H9 (cell line): ENCODE results near the gene GNA15. TPM values are rescaled to one million over a fixed set of nuclear protein-coding genes. Genes with fewer than 3 reads are reported as not detected.

Experiments
- DNase-seq: peaks from one replicate; pipeline ENCODE4 v3.0.0-alpha.2; 2017
- H2AFZ ChIP-seq: one replicate; pipeline ENCODE4 v1.6.1; 2013; ENCODE audit warnings: mild to moderate bottlenecking, low read length, control low read depth, moderate library complexity
- H2AK5ac ChIP-seq: 2 replicates; pipeline ENCODE4 v1.6.1; 2013; ENCODE audit warnings: low read length, control low read depth, mixed read lengths; ENCODE audit not compliant: insufficient read length
- H2BK120ac ChIP-seq: one replicate; pipeline ENCODE4 v1.6.1; 2013; ENCODE audit warnings: low read depth, mild to moderate bottlenecking, low read length, control low read depth, inconsistent platforms; ENCODE audit not compliant: poor library complexity, severe bottlenecking
- H2BK12ac ChIP-seq: 2 replicates; pipeline ENCODE4 v1.6.1; 2013; ENCODE audit warnings: low read length, control low read depth, mixed read lengths, low read depth; ENCODE audit not compliant: insufficient read length
- H2BK15ac ChIP-seq: 2 replicates; pipeline ENCODE4 v1.6.1; 2013; ENCODE audit warnings: low read depth, low read length, control low read depth
- H2BK20ac ChIP-seq: one replicate; pipeline ENCODE4 v1.6.1; 2013; ENCODE audit warnings: low read depth, mild to moderate bottlenecking, low read length, control low read depth, inconsistent platforms; ENCODE audit not compliant: poor library complexity, severe bottlenecking
- H2BK5ac ChIP-seq: 2 replicates; pipeline ENCODE4 v1.6.1; 2013; ENCODE audit warnings: low read length, control low read depth, mixed read lengths; ENCODE audit not compliant: insufficient read length
- H3K14ac ChIP-seq: 2 replicates; pipeline ENCODE4 v1.6.1; 2013; ENCODE audit warnings: low read length, control low read depth; ENCODE audit not compliant: insufficient read depth
- H3K18ac ChIP-seq: 2 replicates; pipeline ENCODE4 v1.6.1; 2013; ENCODE audit warnings: low read depth, mild to moderate bottlenecking, mixed read lengths, low read length, control low read depth; ENCODE audit not compliant: insufficient read length
- H3K23ac ChIP-seq: 2 replicates; pipeline ENCODE4 v1.6.1; 2013; ENCODE audit warnings: low read length, control low read depth, mixed read lengths, low read depth; ENCODE audit not compliant: insufficient read length
- H3K23me2 ChIP-seq: 2 replicates; pipeline ENCODE4 v1.6.1; 2013; ENCODE audit warnings: low read depth, mild to moderate bottlenecking, mixed read lengths, low read length, control low read depth; ENCODE audit not compliant: insufficient read length, poor library complexity, severe bottlenecking
- H3K27ac ChIP-seq: 2 replicates; pipeline ENCODE4 v1.5.1; 2013; ENCODE audit warnings: low read length, control low read depth, mixed read lengths, low read depth; ENCODE audit not compliant: insufficient read length
- H3K27me3 ChIP-seq: 2 replicates; pipeline ENCODE4 v1.6.1; 2013; ENCODE audit warnings: low read length, control low read depth, inconsistent platforms; ENCODE audit not compliant: insufficient read depth
- H3K4ac ChIP-seq: 2 replicates; pipeline ENCODE4 v1.6.1; 2013; ENCODE audit warnings: low read depth, mild to moderate bottlenecking, control low read depth, inconsistent platforms, low read length, moderate library complexity
- H3K4me1 ChIP-seq: 2 replicates; pipeline ENCODE4 v1.6.1; 2013; ENCODE audit warnings: low read length, control low read depth, inconsistent platforms; ENCODE audit not compliant: insufficient read depth
- H3K4me2 ChIP-seq: 2 replicates; pipeline ENCODE4 v1.6.1; 2013; ENCODE audit warnings: low read length, control low read depth, mixed read lengths; ENCODE audit not compliant: insufficient read length, insufficient read depth
- H3K56ac ChIP-seq: 2 replicates; pipeline ENCODE4 v1.6.1; 2013; ENCODE audit warnings: low read depth, mild to moderate bottlenecking, mixed read lengths, low read length, control low read depth; ENCODE audit not compliant: insufficient read length
- H3K79me1 ChIP-seq: 2 replicates; pipeline ENCODE4 v1.6.1; 2013; ENCODE audit warnings: low read depth, mild to moderate bottlenecking, moderate library complexity, low read length, control low read depth, inconsistent platforms; ENCODE audit not compliant: insufficient read depth, poor library complexity, severe bottlenecking
- H3K79me2 ChIP-seq: 2 replicates; pipeline ENCODE4 v1.6.1; 2013; ENCODE audit warnings: low read length, control low read depth, inconsistent platforms; ENCODE audit not compliant: insufficient read depth
- H3K9ac ChIP-seq: 2 replicates; pipeline ENCODE4 v1.6.1; 2013; ENCODE audit warnings: low read length, control low read depth, mixed read lengths; ENCODE audit not compliant: insufficient read length; ENCODE audit errors: extremely low read depth
- H3K9me3 ChIP-seq: one replicate; pipeline ENCODE4 v1.6.1; 2013; ENCODE audit warnings: low read depth, low read length, inconsistent platforms; ENCODE audit not compliant: control insufficient read depth
- H3T11ph ChIP-seq: one replicate; pipeline ENCODE4 v1.6.1; 2013; ENCODE audit warnings: mild to moderate bottlenecking, low read length, control low read depth, inconsistent platforms
- H4K20me1 ChIP-seq: one replicate; pipeline ENCODE4 v1.6.1; 2013; ENCODE audit not compliant: control insufficient read depth, insufficient read length, insufficient read depth
- H4K5ac ChIP-seq: 2 replicates; pipeline ENCODE4 v1.6.1; 2013; ENCODE audit warnings: low read depth, mild to moderate bottlenecking, mixed read lengths, low read length, control low read depth; ENCODE audit not compliant: insufficient read length
- H4K8ac ChIP-seq: replicated peaks from 2 replicates; pipeline ENCODE4 v1.6.1; 2013; ENCODE audit warnings: low read length, control low read depth, mixed read lengths, low read depth; ENCODE audit not compliant: insufficient read length
- H4K91ac ChIP-seq: 2 replicates; pipeline ENCODE4 v1.6.1; 2013; ENCODE audit warnings: low read depth, mild to moderate bottlenecking, moderate library complexity, mixed read lengths, low read length, control low read depth; ENCODE audit not compliant: insufficient read length
- H3K27ac Mint-ChIP-seq, 3 experiments: 2 replicates in 2 of 3; 3 replicates in 1 of 3; pipeline ENCODE4 v1.8.0; 2020 to 2021; ENCODE audit warnings: mixed read lengths in 3 of 3, mild to moderate bottlenecking in 1 of 3, moderate library complexity in 1 of 3
- H3K27me3 Mint-ChIP-seq: 2 replicates; pipeline ENCODE4 v1.8.0; 2021; ENCODE audit warnings: low read depth, mild to moderate bottlenecking, moderate library complexity, mixed read lengths
- H3K36me3 Mint-ChIP-seq, 3 experiments: 2 replicates in 2 of 3; 3 replicates in 1 of 3; pipeline ENCODE4 v1.8.0; 2020 to 2021; ENCODE audit warnings: low read depth in 3 of 3, mixed read lengths in 3 of 3; ENCODE audit not compliant: insufficient read depth in 1 of 3
- H3K4me1 Mint-ChIP-seq, 2 experiments: 2 replicates each; pipeline ENCODE4 v1.8.0; 2020; ENCODE audit warnings: mixed read lengths in 2 of 2
- H3K4me3 Mint-ChIP-seq, 2 experiments: 2 replicates in 1 of 2; 3 replicates in 1 of 2; pipeline ENCODE4 v1.8.0; 2020 to 2021; ENCODE audit warnings: mild to moderate bottlenecking in 2 of 2, mixed read lengths in 2 of 2, moderate library complexity in 1 of 2
- H3K9me3 Mint-ChIP-seq, 2 experiments: 2 replicates in 1 of 2; 3 replicates in 1 of 2; pipeline ENCODE4 v1.8.0; 2020; ENCODE audit warnings: mild to moderate bottlenecking in 2 of 2, mixed read lengths in 2 of 2, moderate library complexity in 1 of 2
- CTCF ChIP-seq: fragments of 200-600 bp; sonication (generic); conservative IDR thresholded peaks from 3 replicates; pipeline ENCODE4 v1.8.0; 2021; ENCODE audit warnings: antibody characterized with exemption, mild to moderate bottlenecking
- WGBS: extraction: QIAGEN DNeasy Blood & Tissue Kit; methylation state at CpG from one replicate; pipeline ENCODE4 v1.1.7; 2013; ENCODE audit warnings: missing lambda C conversion rate, low lambda C conversion rate, mixed read lengths; ENCODE audit not compliant: insufficient read length; ENCODE audit errors: extremely low coverage; 5-methylcytosine and 5-hydroxymethylcytosine counted together
- total RNA-seq: library from RNA; stranded (reverse); gene quantifications from 2 replicates; pipeline ENCODE4 v1.2.1, GENCODE V29; 2021

Gene GNA15
- total RNA-seq, 1 experiment from 2014 or later: not detected

GRCh38 chr19:3146677-3147100, 10.9 kb downstream of the GNA15 start:
- Histone ChIP-seq H3K9ac (no peak overlapping the region), H3K4ac (no peak overlapping the region), H3K4me1 (no peaks in the 10 kb centered on the region), H3K27me3 (no peaks in the 10 kb centered on the region), H3K23ac (no peak overlapping the region), H2BK20ac (no peak overlapping the region), H2BK5ac (no peak overlapping the region), H2AK5ac (no peak overlapping the region), H4K91ac (no peak overlapping the region), H3K14ac (no peak overlapping the region), H3K9me3 (no peaks in the 10 kb centered on the region), H3K56ac (no peak overlapping the region), H3K27ac (no peak overlapping the region), H3K18ac (no peak overlapping the region), H3K79me1 (no peaks in the 10 kb centered on the region), H2BK15ac (no peak overlapping the region), H3K79me2 (no peaks in the 10 kb centered on the region), H3K4me2 (no peak overlapping the region), H2BK120ac (no peak overlapping the region), H4K5ac (no peak overlapping the region), H3K23me2 (no peaks in the 10 kb centered on the region), H3T11ph (no peak overlapping the region), H2AFZ (no peak overlapping the region), H4K8ac (no peak overlapping the region), H2BK12ac (no peak overlapping the region), H4K20me1 (no peaks in the 10 kb centered on the region)
- H3K36me3 Mint-ChIP-seq: no peaks in the 10 kb centered on the region
- H3K4me3 Mint-ChIP-seq: no peak overlapping the region
- H3K27ac Mint-ChIP-seq: no peak overlapping the region
- no CpG with 5 or more reads among the region's 5 CpGs for WGBS
- peaks cover 12% of the 10 kb centered on the region for H3K27me3 Mint-ChIP-seq
- H3K9me3 Mint-ChIP-seq: peaks cover 3 to 5% of the 10 kb centered on the region in 2 experiments; a peak in 2 of 5 replicates
- peak; percentile 79 for TF ChIP-seq CTCF
- peak; percentile 71 for DNase-seq
- peaks cover 6 to 15% of the 10 kb centered on the region in 2 experiments for H3K4me1 Mint-ChIP-seq
